ENCODE results near the gene TMEM165.

- TF ChIP-seq CTCF (IDR thresholded peaks at IDR 0.05; ENCODE audit: low read length) (no peak), EZH2 (optimal IDR thresholded peaks at IDR 0.05; ENCODE audit: low read depth, low read length) (no peak)
These were observed 15.9 kb downstream of the TMEM165 start for GRCh38 chr4:55411621-55412020.

Measured in MM.1S (cell line).